ENCODE data around the gene EFHC1. TPM values are rescaled to one million over a fixed set of nuclear protein-coding genes. Genes with fewer than 3 reads are reported as not detected.
A peak's percentile ranks its signal among the peaks of the same experiment; 100 is the strongest.

Gene EFHC1
- total RNA-seq, 2 experiments from 2014 or later, result 20.7 to 24.8 TPM

DNA sequence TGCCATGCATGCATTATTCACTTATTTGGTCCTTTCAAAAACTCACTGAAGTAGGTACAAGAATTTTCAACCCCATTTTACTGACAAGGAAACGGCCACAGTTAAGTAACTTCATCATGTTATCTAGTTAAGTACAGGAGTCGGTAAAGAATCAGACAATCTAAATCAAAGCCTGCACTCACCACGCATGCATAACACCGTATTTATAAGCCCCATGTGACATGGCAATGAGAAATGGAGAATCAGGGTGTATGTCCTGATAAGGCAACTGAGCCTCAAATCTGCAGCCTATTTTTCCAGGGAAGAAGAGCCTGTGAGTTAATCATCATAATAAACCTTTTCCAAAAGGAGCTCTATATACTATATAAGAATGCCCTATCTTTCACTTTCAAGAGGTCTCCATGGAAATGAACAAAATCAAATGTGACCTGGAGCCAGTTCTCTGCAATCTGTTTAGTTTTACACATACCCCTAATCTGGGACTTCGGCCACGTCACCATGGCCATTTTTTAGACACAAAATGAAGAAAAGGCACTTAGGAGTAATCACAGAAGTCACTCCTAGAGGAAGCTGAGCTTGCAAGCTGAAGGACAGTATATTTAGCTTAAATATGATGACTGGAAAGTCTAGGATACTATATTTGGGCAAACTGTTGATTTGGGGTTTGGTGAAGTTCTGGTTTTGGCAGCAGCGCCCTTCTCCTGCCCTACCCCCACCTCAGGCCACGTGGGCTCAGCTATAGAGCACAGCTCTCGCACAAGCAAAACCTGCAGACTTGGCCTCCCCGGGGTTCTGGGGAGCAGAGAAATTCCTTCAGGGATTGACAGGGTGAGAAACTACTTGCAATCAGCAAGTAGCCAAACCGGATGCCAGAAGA is 137.5 kb downstream of the EFHC1 start:
- DNase-seq (ENCODE audit: low spot score), result no peak
- H4K20me1 ChIP-seq (ENCODE audit: insufficient read depth, low read length), result no peaks in the 10 kb centered on the region; the same call in 1 of the 2 replicates
- H3K9me3 ChIP-seq (ENCODE audit: low read length), result no peaks in the 10 kb centered on the region
- no peak overlapping the region for H3K27ac ChIP-seq (ENCODE audit: low read depth, low read length, poor library complexity, severe bottlenecking)
- peaks cover 28% of the 10 kb centered on the region for H3K36me3 ChIP-seq (ENCODE audit: insufficient read depth, low read length)
- H3K79me2 ChIP-seq (ENCODE audit: insufficient read depth, low read depth, low read length), result peaks cover 85% of the 10 kb centered on the region; the same call in 1 of the 2 replicates
- no peak overlapping the region for H3K4me3 ChIP-seq (ENCODE audit: low read depth, low read length, poor library complexity, severe bottlenecking)
- intact Hi-C loops (cut with micrococcal nuclease; ENCODE audit: unreplicated experiment), result no loop called here
- ChIA-PET POLR2A (interaction anchor here (0.6 to 1.5 kb wide), 8 partner anchors 9 to 104 kb away, joined by 3 to 4 read pairs (median 3); no protein-coding TSS in a partner anchor), CTCF (ENCODE audit: unreplicated experiment) (no interaction called here)
- peaks cover 40% of the 10 kb centered on the region for H3K4me1 ChIP-seq (ENCODE audit: insufficient read depth, low read length, poor library complexity, severe bottlenecking)
- no peak for TF ChIP-seq CTCF (conservative IDR thresholded peaks at IDR 0.05; ENCODE audit: low read length)
- BruUV-seq (replicated peaks), result no TSS peak
- peak overlapping the region; percentile 4 for H3K4me2 ChIP-seq (ENCODE audit: low read length)
- no peaks in the 10 kb centered on the region for H3K9me2 ChIP-seq (ENCODE audit: insufficient read depth, low read length)
- H2AFZ ChIP-seq (ENCODE audit: low read length), result no peak overlapping the region

GRCh38 chr6:52558266-52559000 is 138.3 kb downstream of the EFHC1 start:
- H2AFZ ChIP-seq (ENCODE audit: low read length), result no peak overlapping the region
- no peak for DNase-seq (ENCODE audit: low spot score)
- TF ChIP-seq CTCF (conservative IDR thresholded peaks at IDR 0.05; ENCODE audit: low read length), result no peak
- TF ChIP-seq EZH2phosphoT487 (IDR thresholded peaks at IDR 0.05; ENCODE audit: borderline replicate concordance, low read depth, low read length), result no peak
- no peak overlapping the region for H3K4me3 ChIP-seq (ENCODE audit: low read depth, low read length, poor library complexity, severe bottlenecking)
- POLR2A ChIA-PET, result interaction anchor here (0.6 to 1.5 kb wide), 7 partner anchors 10 to 103 kb away, joined by 3 to 4 read pairs (median 3); no protein-coding TSS in a partner anchor
- H3K4me1 ChIP-seq (ENCODE audit: insufficient read depth, low read length, poor library complexity, severe bottlenecking), result peaks cover 40% of the 10 kb centered on the region
- peaks cover 32% of the 10 kb centered on the region for H3K36me3 ChIP-seq (ENCODE audit: insufficient read depth, low read length)
- H3K79me2 ChIP-seq (ENCODE audit: insufficient read depth, low read depth, low read length), result peaks cover 85% of the 10 kb centered on the region; the same call in 1 of the 2 replicates
- H3K4me2 ChIP-seq (ENCODE audit: low read length), result peak overlapping the region; percentile 4
- intact Hi-C loops (cut with micrococcal nuclease; ENCODE audit: unreplicated experiment), result no loop called here
- CTCF ChIA-PET (ENCODE audit: unreplicated experiment), result no interaction called here
- no peaks in the 10 kb centered on the region for H3K9me2 ChIP-seq (ENCODE audit: insufficient read depth, low read length)
- no peaks in the 10 kb centered on the region for H3K9me3 ChIP-seq (ENCODE audit: low read length)
- no peak overlapping the region for H3K27ac ChIP-seq (ENCODE audit: low read depth, low read length, poor library complexity, severe bottlenecking)
- BruUV-seq (replicated peaks), result no TSS peak
- H4K20me1 ChIP-seq (ENCODE audit: insufficient read depth, low read length), result peaks cover 5% of the 10 kb centered on the region; the same call in 1 of the 2 replicates
